HG03442 (cell line): Measurements from ENCODE around the gene SNU13.
"Not testable (repeated sequence)": the region's sequence is repeated elsewhere in the genome, so short reads cannot be mapped to it uniquely, and the experiment has no call there.

Source experiments
- ATAC-seq: cut with Tn5 transposase; IDR thresholded peaks from one replicate; pipeline ENCODE4 v1.9.1; 2021; ENCODE audit warnings: mild to moderate bottlenecking, moderate library complexity; ENCODE audit not compliant: unreplicated experiment

SNU13 gene

DNA sequence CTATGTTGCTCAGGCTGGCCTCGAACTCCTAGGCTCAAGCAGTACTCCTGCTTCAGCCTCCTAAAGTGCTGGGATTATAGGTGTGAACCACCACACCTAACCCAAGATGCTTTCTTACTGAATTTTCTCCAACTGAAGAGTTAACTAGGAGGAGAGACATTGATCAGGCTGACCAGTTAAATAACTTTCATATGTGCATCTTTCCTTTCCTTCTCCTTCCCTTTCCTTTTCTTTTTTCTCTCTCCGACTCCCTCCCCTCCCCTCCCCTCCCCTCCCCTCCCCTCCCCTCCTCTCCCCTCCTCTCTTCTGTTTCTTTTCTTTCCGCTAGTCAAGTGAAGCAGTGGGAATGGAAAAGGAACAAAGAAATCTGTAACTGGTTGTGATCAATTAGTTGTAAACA, 40.9 kb downstream of the SNU13 start:
- ATAC-seq, result no peak

DNA sequence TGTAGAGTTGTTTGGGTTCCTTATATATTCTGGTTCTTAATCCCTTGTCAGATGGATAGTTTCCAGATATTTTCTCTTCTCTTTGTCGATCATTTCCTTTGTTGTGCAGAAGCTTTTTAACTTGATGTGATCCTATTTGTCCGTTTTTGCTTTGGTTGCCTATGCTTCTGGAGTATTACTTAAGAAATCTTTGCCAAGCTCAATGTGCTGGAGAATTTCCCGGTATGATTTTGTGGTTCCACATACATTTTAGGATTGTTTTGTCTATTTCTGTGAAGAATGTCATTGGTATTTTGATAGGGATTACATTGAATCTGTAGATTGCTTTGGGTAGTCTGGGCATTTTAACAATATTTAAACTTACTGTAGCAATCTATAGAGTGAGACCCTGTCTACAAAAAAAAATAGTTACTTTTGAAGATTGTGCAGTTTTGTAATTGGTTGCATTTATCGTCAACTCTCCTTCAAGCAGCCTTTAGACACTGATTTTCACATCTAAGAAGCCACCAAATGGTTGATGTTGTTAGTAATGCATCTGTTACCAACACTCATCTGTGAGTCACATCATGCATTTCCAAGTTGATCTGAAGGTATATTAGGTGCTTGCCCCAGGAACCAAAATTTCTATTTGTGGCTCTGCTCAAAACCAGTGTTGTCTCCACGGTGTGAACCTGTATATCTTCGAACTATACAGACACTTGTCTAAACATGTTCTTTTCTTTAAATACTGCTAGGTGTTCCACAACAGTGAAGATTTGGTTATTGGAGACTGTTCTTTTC, 46.1 kb downstream of the SNU13 start:
- ATAC-seq, result no peak

DNA sequence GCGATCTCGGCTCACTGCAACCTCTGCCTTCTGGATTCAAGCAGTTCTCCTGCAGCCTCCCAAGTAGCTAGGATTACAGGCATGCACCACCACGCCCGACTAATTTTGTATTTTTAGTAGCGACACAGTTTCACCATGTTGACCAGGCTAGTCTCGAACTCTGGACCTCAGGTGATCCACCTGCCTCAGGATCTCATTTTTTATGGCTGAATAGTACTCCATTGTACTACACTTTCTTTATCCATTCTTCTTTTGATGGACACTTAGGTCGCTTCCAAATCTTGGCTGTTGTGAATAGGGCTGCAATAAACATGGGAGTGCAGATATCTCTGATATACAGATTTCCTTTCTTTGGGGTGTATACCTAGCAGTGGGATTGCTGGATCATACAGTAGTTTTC, 46.8 kb downstream of the SNU13 start:
- no peak for ATAC-seq

DNA sequence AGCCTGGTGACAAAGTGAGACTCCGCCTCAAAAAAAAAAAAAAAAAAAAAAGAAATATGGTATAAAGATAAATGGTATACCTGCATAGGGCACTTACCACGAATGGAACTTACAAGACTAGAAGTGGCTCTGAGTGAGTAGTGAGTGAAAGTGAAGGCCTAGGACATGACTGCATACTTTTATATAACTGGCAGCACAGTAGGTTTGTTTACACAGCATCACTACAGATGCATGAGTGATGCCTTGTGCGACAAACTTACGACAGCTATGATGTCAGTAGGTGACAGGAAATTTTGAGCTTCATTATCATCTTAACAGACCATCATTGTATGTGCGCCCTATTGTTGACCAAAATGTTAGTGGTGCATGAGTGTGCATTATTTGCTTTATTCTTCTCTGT, 49.9 kb downstream of the SNU13 start:
- no peak for ATAC-seq

DNA sequence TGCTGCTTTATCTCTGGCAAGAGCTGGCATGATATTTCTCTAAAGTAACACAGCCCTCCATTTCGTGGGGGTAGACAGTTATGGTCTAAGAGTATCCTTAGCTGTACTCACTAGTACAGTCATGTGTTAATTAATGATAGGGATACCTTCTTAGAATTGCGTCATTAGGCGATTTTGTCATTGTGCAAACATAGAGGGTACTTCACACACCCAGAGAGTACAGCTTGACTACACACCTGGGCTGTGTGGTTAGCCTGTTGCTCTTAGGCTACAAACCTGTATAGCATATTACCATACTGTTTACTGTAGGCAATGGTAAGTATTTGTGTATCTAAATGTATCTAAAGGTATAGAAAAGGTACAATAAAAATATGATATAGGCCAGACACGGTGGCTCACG, 50.5 kb downstream of the SNU13 start:
- ATAC-seq, result no peak

DNA sequence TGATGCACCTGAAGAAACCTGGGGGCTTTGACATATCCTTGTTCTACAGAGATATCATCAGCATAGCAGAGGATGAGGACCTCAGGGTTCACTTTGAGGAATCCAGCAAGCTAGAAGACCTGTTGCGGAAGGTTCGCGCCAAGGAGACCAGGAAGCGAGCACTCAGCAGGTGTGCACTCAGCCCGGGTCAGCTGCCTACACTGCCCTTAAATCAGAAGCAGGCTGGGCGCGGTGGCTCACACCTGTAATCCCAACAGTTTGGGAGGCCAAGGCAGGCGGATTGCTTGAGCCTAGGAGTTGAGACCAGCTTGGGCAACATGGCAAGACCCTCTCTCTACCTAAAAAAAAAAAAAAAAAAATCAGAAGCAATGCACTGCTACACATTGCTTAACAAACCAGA, 51.0 kb downstream of the SNU13 start:
- not testable (repeated sequence) for ATAC-seq

DNA sequence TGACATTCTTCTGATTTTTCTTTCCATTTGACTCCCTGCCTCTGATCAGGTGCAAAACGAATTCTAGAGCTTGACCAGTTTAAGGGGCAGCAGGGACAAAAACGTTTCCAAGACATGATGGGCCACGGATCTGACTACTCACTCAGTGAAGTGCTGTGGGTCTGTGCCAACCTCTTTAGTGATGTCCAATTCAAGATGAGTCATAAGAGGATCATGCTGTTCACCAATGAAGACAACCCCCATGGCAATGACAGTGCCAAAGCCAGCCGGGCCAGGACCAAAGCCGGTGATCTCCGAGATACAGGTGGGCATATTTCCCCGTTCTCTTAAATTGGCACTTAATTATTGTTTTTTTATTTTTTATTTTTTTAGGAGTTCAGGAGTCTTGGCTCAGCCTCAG, 52.2 kb downstream of the SNU13 start:
- ATAC-seq, result no peak

DNA sequence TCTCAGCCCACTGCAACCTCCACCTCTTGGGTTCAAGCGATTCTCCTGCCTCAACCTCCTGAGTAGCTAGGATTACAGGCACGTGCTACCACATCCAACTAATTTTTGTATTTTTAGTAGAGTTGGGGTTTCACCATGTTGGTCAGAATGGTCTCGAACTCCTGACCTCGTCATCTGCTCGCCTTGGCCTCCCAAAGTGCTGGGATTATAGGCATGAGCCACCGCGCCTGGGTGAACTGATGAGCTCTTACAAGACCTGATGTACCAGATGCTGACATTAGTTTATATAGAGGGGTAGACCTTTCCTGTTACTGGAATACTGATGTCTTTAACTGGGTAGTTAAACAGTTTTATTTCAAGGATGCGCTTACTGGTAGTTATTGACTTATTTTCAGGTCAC, 54.1 kb downstream of the SNU13 start:
- ATAC-seq, result not testable (repeated sequence)

DNA sequence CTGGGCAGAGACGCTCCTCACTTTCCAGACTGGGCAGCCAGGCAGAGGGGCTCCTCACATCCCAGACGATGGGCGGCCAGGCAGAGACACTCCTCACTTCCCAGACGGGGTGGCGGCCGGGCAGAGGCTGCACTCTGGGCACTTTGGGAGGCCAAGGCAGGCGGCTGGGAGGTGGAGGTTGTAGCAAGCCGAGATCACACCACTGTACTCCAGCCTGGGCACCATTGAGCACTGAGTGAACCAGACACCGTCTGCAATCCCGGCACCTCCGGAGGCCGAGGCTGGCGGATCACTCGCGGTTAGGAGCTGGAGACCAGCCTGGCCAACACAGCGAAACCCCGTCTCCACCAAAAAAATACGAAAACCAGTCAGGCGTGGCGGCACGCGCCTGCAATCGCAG, 57.1 kb downstream of the SNU13 start:
- ATAC-seq, result not testable (repeated sequence)

DNA sequence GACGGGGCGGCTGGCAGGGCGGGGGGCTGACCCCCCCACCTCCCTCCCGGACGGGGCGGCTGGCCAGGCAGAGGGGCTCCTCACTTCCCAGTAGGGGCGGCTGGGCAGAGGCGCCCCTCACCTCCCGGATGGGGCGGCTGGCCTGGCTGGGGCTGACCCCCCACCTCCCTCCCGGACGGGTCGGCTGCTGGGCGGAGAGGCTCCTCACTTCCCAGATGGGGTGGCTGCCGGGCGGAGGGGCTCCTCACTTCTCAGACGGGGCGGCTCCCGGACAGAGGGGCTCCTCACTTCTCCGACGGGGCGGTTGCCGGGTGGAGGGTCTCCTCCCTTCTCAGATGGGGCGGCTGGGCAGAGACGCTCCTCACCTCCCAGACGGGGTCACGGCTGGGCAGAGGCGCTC, 57.6 kb downstream of the SNU13 start:
- not testable (repeated sequence) for ATAC-seq

DNA sequence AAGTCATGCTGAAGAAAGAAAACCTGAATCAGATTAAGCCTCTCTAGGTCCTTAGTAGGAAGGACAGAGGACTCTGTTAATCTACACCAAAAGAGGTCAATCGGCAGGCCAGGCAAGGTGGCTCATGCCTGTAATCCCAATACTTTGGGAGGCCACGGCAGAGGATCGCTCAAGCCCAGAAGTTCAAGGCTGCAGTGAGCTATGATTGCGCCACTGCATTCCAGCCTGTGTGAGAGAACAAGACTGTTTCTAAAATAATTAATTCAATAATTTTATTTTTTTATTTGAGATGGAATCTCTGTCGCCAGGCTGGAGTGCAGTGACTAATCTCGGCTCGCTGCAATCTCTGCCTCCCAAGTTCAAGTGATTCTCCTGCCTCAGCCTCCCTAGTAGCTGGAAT, 63.1 kb downstream of the SNU13 start:
- ATAC-seq, result no peak
